GM12892 (cell line): ENCODE data around the gene SDK1.

Experiments used
- POLR2A ChIP-seq: IDR thresholded peaks from 2 replicates; pipeline ENCODE4 v1.6.1; 2011; ENCODE audit warnings: low read depth, low read length, control low read depth
- POLR2AphosphoS5 ChIP-seq: IDR thresholded peaks from 2 replicates; pipeline ENCODE4 v1.6.1; 2011; ENCODE audit warnings: low read depth, low read length, control low read depth
- TAF1 ChIP-seq: IDR thresholded peaks from 2 replicates; pipeline ENCODE4 v1.6.1; 2011; ENCODE audit warnings: low read depth, mild to moderate bottlenecking, control low read depth, low read length, borderline replicate concordance

DNA sequence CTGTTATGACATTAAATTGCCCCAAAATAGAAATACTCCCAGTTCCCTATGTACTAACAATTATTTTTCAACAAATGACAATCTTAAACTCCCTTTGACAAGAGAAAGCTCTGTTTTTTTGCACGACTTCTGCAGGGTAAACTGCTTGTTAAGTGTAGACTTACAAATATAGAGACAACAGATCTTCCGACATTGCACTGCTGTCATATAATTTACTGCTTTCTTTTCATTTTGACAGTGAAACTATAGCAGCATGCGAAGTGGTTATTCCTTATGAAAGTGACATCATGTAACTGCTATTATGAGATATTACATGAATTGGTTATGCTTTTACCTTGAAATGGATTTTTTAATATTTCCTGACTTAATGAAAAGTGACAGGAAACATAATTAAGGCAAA is 659.9 kb downstream of the SDK1 start:
- TF ChIP-seq POLR2A (no peak), POLR2AphosphoS5 (no peak), TAF1 (no peak)
